ENCODE data around the gene STKLD1. TPM values are rescaled to one million over a fixed set of nuclear protein-coding genes. Genes with fewer than 3 reads are reported as not detected.
A peak's percentile ranks its signal among the peaks of the same experiment; 100 is the strongest.

STKLD1 gene
- total RNA-seq, 3 donors from 2014 or later = 0.41 to 1.4 (median 1.3) TPM

DNA sequence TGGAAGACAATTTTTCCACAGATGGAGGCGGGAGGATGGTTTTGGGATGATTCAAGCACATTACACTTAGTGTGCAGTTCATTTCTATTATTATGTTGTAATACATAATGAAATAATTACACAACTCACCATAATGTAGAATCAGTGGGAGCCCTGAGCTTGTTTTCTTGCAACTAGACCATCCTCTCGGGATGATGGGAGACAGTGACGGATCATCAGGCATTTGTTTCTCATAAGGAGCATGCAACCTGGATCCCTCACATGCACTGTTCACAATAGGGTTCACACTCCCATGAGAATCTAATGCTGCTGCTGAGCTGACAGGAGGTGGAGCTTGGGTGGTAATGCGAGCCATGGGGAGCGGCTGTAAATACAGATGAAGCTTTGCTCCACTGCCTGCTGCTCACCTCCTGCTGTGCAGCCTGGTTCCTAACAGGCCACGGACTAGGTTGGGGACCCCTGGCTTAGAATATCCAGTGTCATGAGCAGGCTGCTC, 1.6 kb downstream of the STKLD1 start:
- no peak for ATAC-seq
- peak in 1 of 3 donors; percentile 23 for DNase-seq
- intact Hi-C loops (cut with DNase I, micrococcal nuclease) = no loop called here

GRCh38 chr9:133378408-133378962, 2.3 kb downstream of the STKLD1 start:
- peak in 1 of 3 donors; percentile 32 for DNase-seq
- intact Hi-C loops (cut with DNase I, micrococcal nuclease) = no loop called here
- Histone ChIP-seq H3K36me3 (ENCODE audit: low read depth) (no peaks in the 10 kb centered on the region), H3K9me3 (no peaks in the 10 kb centered on the region), H3K4me3 (no peak overlapping the region), H3K4me1 (ENCODE audit: low read depth) (peaks cover 10% of the 10 kb centered on the region)
- ATAC-seq = no peak
- TF ChIP-seq CTCF (IDR thresholded peaks at IDR 0.05) = no peak

More for the DNA sequence above, 1.6 kb downstream of the STKLD1 start:
- Histone ChIP-seq H3K36me3 (ENCODE audit: low read depth) (no peaks in the 10 kb centered on the region), H3K9me3 (no peaks in the 10 kb centered on the region), H3K4me1 (ENCODE audit: low read depth) (peaks cover 10% of the 10 kb centered on the region), H3K4me3 (no peak overlapping the region)
- TF ChIP-seq CTCF (IDR thresholded peaks at IDR 0.05) = no peak

DNA sequence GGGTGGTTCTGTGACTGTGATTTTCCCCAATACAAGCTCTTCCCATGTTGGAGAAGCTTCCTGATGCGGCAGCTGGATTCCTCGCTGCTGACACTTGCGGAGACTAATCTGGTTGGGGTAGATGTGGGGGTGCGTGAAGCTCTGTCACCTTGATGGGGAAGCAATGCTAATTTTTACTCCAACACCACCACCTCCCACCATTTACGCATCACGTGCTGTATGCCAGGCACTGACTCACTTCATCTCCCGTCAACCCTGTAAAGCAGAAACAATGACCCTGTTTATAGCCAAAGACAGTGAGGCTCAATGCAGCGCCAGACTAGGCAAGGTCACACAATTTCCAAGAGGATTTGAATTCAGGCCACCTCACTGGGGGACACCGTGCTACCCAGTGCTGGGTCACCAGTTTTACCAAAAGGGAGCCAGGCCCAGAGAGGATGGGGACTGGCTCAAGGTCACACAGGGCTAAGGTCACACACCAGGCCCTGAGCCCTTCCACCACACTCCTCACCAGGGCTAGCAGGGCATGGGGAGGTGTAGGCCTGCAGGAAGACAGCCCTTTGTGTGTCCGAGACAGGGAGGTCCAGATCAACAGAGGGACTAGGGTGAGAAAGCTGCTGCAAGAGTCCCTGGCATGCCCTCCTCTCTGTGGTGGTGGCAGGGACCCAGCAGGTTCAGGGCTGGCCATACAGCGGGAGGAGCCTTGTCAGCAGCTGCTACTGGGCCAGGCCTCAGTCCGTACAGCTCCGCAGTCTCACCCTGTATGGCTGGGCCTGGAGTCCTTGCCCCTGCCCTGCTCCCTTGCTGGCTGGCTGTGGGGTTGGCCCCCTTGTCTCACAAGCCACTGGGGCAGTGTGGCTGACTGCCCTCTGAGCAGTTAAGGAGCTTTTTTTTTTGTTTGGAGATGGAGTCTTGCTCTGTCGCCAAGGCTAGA, 3.3 kb downstream of the STKLD1 start:
- Histone ChIP-seq H3K4me3 (no peak overlapping the region), H3K9me3 (no peaks in the 10 kb centered on the region), H3K4me1 (ENCODE audit: low read depth) (peaks cover 5% of the 10 kb centered on the region), H3K36me3 (ENCODE audit: low read depth) (no peaks in the 10 kb centered on the region)
- ATAC-seq (no peak), DNase-seq (no peak)
- no peak for TF ChIP-seq CTCF (IDR thresholded peaks at IDR 0.05)
- intact Hi-C loops (cut with DNase I, micrococcal nuclease) = no loop called here

DNA sequence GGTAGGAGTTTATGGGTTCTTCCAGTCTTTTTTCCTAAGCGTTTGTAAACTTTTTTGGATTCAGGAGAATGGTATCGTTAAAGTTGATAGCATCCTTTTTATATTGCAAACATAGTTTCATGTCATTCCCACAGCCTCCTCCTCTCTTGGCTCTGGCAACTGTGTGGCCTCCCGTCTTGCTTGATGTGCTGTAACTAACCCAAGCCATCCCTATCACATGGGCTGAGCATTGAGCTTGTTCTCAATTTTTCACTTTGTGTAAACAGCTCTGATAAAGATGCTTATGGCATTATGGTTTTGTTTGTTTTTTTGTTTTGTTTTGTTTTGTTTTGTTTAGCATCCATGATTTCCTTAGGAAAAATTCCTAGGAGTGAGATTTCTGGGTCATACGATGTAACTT, 4.6 kb downstream of the STKLD1 start:
- TF ChIP-seq CTCF (IDR thresholded peaks at IDR 0.05) = no peak
- H3K4me3 ChIP-seq = no peak overlapping the region
- no peak for ATAC-seq
- no peaks in the 10 kb centered on the region for H3K9me3 ChIP-seq
- DNase-seq = no peak
- no peaks in the 10 kb centered on the region for H3K36me3 ChIP-seq (ENCODE audit: low read depth)
- intact Hi-C loops (cut with DNase I, micrococcal nuclease) = no loop called here
- no peaks in the 10 kb centered on the region for H3K4me1 ChIP-seq (ENCODE audit: low read depth)

- DNase-seq = no peak
- ATAC-seq = no peak
- H3K36me3 ChIP-seq (ENCODE audit: low read depth) = no peaks in the 10 kb centered on the region
- no peaks in the 10 kb centered on the region for H3K9me3 ChIP-seq
- intact Hi-C loops (cut with DNase I, micrococcal nuclease) = no loop called here
- TF ChIP-seq CTCF (IDR thresholded peaks at IDR 0.05) = no peak
- no peak overlapping the region for H3K4me3 ChIP-seq
- no peaks in the 10 kb centered on the region for H3K4me1 ChIP-seq (ENCODE audit: low read depth)
These were observed 6.5 kb downstream of the STKLD1 start for GRCh38 chr9:133382507-133383141.

All from mucosa of descending colon (tissue), 3 donors.